ENCODE results near the gene NDUFS2. TPM values are rescaled to one million over a fixed set of nuclear protein-coding genes. Genes with fewer than 3 reads are reported as not detected.

Gene NDUFS2
- 109 and 111 TPM in 2 replicates for total RNA-seq

DNA sequence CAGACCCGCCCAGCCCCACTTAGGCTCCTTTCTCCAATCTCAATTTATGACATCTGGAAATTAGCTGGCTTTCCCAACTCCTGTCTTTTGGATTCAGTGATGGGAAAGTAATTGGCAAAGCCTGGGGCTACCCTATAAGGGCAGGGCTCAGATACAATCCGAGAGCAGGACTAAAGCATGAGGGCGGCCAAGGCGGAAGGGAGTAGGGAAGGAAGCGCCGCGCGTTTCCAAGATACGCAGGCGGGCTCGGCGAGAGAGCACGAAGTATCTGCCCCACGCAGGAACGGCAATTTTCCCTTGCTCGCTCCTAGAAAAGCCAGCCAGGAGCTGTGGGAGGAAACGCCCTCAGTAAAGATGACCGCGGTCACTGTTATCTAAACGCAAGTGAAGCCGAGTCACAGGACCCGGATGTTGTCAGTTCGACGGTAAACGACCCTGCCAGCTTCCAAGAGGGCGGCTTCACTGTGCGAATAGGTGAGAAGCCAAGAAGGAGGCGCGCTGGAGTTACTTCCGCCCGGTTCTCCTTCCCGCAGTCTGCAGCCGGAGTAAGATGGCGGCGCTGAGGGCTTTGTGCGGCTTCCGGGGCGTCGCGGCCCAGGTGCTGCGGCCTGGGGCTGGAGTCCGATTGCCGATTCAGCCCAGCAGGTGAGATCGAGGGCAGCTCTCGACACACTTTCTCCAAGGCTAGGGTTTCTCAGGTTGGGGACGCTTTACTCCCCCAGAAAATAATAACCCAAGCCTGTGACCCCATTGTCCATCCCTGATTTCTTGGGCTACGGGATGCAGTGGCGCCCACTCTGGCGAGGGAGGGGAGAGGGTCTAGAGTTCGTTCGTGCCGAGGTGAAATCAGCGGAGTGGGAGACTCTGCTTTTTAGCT lies at the start of gene NDUFS2:
NDUFS2 (plus strand) TSS at position 532 of the 877 bp plus-strand sequence; CDS start at position 551, 19 bp downstream.

DNA sequence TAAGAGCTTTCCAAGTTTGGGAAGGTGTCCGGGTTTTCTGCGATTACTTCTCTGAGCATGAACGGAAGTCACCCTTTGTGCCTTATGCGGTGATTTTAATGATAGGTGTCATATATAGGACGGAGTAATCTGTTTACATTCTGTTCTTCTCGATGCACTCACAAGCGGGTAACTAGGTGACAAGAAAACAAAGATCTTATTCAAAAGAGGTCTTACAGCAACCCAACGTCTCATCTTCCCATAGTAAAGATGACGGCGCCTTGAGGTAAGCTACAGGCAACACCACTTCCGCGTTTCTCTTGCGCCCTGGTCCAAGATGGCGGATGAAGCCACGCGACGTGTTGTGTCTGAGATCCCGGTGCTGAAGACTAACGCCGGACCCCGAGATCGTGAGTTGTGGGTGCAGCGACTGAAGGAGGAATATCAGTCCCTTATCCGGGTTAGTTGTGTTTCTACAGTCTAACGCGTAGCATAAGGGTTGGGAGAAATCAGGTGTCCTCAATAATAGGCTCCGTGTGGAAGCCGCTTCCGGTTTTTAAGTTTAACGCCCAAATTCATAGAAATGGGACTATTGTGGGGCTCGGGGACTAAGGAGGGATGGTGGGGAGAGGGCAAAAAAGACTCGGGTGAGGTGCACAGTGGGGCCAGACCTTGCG lies 48.4 kb upstream of the NDUFS2 start, which contains the start of gene UFC1:
UFC1 (plus strand) TSS at position 297 of the 656 bp plus-strand sequence; CDS start at position 317, 20 bp downstream.

DNA sequence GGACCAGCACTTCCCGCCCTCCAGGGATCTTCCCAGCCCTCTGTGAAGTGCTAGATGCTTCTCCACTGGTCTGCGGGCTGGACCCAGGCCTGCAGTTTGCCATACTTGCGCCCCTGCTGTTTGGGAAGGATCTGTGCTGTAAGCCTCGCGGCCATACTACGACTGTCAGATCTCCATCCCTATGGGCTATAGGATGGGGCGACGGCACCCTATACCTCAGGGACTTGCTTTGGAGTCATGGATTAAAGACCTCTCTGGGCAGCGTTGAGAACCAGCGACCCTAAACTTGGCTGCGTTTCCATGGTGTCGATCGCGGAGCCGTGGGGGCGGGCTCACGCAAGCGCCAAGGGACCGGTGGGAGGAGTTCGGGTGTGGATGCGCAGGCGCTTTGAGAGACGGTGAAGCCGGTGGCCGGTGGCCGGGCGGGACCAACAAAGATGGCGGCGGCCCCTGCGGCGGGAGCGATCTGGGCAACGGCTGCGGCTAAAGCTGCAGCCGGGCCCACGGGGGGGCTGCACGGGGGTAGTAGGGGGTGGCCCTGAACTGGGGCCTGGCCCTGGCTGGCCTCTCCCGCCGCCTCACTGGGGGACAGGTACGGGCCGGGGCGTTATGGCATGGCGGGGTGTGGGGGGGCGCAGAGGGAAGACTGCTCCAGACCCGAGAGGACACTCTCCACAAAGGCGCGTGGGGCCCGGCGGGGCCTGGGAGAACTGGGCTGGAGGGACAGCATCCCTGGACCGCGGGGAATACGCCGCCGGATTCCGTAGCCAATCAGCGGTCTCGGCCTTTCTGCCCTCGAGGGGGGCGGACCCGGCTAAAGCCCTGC lies 42.9 kb upstream of the NDUFS2 start, which contains the start of gene USP21:
USP21 (plus strand) TSS at position 414 of the 826 bp plus-strand sequence. CDS start 1,141 bp downstream, outside the sequence.

DNA sequence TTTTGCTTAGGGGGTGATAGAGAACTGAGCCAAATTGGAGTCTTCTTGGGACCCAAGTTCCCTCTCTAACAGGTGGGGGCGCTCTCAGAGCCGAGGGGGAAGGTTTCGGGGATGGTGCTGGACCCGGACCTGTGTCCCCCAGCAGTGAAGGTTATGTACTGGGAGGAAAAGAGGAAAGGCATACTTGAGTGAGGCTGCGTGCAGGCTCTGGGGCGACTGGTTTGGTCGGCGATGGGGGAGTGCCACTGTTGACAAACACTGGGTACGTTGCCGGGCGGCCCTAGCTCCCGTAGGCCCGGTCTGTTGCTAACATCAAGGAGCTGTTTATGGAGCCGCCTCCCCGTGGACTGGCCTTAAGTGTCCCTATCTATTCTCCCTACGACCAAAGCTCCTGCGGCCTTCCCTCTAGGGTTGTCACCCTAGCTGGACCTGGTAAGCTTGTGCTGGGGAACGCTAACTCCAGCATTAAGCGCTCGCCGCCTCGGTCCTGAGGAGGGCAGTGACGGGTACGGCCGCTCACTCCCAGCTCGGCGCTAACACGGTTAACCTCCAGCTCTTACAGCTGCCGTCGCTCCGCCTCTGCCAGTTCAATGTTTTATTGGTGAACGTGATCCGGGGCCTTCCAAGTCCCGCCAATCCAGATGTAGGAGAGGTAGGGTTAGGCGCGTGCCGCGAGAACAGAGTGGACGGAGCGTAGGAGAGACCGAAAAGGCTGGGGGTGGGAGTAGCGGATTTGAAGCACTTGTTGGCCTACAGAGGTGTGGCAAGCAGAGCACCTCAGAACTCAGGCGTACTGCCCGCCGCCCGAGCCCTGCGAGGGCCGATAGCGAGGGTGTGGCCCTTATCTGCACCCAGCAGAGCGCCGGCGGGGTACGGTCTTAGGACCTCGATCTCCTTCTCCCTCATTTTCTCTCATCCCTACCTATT lies 36.2 kb upstream of the NDUFS2 start, which contains the start of gene PPOX:
PPOX (plus strand) TSS at position 685 of the 927 bp plus-strand sequence. CDS start 422 bp downstream, outside the sequence.

DNA sequence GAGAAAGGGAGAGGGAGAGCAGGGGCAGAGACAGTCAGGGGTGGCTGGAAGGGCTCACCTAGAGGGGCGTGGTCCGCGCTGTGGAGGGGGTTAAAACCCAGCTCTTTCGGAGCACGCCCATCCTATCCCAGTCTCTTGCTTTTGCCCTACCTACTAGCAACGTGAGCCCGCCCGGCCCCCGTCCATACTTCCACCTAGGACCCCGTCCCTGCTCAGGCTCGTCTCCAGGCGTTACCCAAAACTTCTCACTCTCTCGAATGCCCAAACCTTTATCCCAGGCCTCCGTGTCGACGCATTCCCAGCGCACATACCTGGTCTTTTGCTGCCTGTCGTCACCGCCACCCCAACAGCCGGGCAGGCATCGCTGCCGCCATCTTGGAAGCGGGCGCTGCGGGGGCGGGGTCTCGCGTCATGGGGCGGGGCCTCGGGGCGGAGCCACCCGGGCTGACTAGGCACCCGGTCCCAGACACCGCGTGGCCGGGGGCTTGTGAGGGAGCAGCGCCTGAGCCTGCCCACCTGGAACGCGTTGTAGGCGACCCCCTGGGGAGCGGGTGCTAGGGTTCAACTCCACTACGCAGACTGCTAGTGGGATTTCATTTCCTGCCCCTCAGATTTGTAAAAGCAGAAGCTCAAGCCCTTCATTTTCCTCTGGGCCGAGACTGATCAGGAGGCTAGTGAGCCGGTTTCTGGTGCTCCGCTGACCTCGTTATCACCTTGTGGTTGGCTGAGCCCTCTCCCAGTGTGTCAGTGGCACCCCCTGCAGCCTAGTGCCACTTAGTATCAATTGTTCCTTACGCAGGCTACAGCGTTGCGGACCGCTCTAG lies 24.8 kb upstream of the NDUFS2 start, which contains the start of gene B4GALT3:
B4GALT3 (minus strand) TSS at position 396 of the 824 bp plus-strand sequence. CDS start 1,447 bp downstream, outside the sequence.

DNA sequence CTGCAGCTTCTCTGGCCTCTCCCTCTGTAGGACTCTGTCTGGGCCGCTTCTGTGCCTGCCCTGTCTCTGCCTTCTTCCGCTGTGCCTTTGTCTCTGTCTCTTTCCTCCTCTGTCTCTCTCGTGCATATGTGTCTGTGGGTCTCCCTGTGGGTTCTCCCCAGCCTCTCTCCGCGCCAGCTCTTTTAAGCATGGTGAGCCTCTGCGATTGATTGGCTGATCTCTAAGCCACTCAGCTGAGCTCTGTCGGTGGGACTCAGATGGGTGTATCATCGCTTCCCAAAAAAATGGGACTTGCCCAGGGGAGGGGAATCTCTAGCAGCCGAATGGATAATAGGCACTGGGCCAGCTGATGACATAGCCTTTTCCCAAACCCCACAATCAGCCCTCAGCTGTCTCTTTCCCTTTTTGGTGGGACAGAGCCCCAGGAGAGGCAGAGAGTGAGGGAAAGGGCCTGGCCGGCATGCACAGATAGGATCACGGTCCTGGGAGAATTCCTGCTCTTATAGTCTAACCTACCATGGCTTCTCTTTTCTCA lies 3.2 kb upstream of the NDUFS2 start, which contains the start of gene ADAMTS4:
ADAMTS4 (minus strand) TSS at position 158 of the 535 bp plus-strand sequence. CDS start 427 bp downstream, outside the sequence.

DNA sequence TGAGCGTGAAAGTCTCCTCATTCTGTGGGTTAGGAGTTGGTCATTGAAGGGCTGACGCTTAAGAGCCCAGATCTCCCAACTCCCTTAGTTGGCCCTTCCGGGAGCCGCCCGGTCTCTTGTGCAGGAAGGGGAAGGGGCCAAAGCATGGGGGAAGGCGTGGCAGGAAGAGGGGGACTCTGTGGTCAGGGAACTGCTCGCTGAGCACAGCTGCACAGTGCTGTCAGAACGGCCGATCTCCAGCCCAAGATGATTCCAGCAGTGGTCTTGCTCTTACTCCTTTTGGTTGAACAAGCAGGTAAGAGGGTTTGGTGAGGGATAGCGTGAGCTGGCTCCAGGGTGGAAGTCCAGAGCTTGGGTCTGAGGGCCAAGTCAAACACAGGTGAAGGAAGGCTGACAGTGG lies 12.9 kb downstream of the NDUFS2 start, which contains the start of gene FCER1G:
FCER1G (plus strand) TSS at position 220 of the 400 bp plus-strand sequence; CDS start at position 247, 27 bp downstream.

DNA sequence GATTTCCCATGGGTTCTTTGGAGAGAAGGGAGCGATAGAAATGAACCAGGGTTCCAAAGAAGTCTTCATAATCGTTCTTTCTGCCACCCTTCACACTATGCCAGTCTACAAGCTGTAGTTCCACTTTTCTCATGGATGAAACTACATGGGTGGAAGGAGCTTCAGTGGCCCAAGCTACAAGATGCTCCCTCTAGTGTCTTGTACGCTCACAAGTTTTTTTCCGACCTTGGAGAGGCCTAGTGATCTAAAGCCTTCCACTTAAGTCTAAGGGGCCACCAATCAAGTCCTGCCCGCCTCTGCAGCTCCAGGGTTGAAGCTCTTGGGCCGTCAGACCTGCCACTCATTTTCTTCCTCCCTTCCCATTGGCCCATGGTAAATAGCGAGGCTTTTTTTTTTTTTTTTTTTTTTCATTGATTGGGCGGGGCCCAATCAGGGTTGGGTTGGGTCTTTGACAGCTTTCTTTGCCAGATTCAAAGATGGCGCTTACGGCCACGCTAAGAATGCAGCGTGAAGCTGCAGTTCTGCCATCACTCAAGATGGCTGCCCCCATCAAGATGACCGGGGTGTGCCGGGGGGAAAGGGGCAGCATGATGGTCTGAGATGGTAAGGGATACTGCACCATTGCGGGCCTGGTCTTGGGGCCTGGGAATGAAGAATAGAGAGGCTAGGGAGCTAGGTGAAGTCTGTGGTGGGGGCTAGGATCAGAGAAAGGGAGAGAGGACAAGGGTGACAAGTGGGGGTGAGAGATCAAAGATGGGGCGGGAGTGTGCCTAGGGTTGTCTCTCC lies 23.6 kb downstream of the NDUFS2 start, which contains the start of gene TOMM40L:
TOMM40L (plus strand) TSS at position 527 of the 786 bp plus-strand sequence. CDS start 430 bp downstream, outside the sequence.

DNA sequence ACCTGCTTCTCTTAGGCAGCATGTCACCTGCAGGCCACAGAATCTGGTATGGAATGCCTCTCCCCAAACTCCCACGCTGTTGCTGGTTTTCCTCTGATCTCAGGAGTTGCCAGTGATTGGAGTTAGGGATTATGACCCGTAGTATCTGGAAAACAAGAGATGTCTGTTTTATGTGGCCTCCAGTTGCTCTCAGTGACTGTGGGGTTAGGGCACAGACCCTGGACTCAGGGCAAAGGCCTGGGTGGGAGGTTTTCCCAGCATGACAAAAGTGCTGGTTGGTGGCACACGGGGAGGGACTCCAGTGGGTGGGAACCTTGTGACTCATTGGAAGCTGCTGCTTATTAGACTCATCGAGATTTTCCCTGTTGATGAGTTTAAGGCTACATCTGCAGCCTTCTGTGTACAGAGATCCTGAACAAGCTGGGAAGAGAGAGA lies 35.9 kb downstream of the NDUFS2 start, which contains the start of gene NR1I3:
NR1I3 (minus strand) TSS at position 165 of the 435 bp plus-strand sequence. CDS start 1,638 bp downstream, outside the sequence.

DNA sequence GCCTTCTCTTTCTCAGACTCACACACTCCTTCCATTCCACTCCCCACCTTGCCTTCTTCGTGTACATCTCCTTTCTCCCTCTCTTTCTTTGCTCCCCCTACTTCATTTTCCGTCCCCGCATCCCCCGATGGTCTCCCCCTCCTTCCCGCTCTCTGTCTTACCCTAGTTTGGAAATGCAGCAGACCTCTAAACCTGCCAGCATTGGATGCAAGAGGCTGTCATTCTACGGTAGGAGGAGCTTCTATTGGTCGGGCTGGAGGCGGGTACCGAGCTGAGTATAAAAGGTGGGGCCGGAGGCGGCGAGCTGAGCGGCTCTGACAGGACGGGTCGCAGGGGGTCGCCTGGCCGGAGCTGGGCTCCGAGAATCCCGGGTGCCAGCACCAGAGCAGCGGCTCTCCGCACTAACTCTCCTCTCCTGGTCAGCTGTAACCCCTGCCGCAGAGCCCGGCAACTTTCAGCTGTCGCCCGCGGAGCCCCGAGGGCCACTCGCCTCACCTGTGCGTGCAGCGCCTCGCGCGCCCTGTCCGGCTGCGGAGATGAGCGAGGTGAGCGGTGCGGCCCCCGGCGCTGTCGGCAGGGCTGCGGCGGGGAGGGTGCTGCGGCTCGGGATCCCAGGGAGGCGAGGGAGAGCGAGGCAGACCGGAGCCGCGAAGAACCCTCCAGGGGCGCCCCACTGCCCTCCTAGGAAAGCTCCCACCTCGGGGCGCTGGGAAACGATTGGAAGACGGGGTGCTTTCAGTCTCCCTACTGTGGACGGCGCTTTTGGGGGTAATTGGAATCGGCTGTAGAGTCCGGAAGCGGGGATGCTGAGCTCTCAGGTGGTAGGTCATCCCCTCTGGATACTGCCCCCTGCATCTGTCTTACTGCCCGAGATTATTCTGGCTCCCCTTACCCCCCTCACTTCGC lies 56.5 kb downstream of the NDUFS2 start, which contains the start of gene PCP4L1:
PCP4L1 (plus strand) TSS at position 307 of the 906 bp plus-strand sequence; CDS start at position 537, 230 bp downstream.

Other genes starting within 250 kb of the NDUFS2 start
- 0.27 TPM in 1 of 2 replicates, not detected in the other for gene ITLN2, start 247.6 kb upstream of the NDUFS2 start, total RNA-seq
- 110 and 113 TPM in 2 replicates for gene F11R, start 181.2 kb upstream of the NDUFS2 start, total RNA-seq
- gene TSTD1, start 163.4 kb upstream of the NDUFS2 start, total RNA-seq: 7.4 and 50.5 TPM in 2 replicates
- gene USF1, start 156.4 kb upstream of the NDUFS2 start, total RNA-seq: 53.0 and 54.7 TPM in 2 replicates
- gene ARHGAP30, start 132.5 kb upstream of the NDUFS2 start, total RNA-seq: not detected in 2 replicates
- 0.14 and 0.40 TPM in 2 replicates for gene NECTIN4, start 112.8 kb upstream of the NDUFS2 start, total RNA-seq
- gene KLHDC9, start 104.0 kb upstream of the NDUFS2 start, total RNA-seq: 0.79 and 0.80 TPM in 2 replicates
- gene PFDN2, start 84.3 kb upstream of the NDUFS2 start, total RNA-seq: 54.3 and 55.2 TPM in 2 replicates
- gene NIT1, start 84.3 kb upstream of the NDUFS2 start, total RNA-seq: 17.6 and 18.9 TPM in 2 replicates
- 28.6 and 31.4 TPM in 2 replicates for gene DEDD, start 69.7 kb upstream of the NDUFS2 start, total RNA-seq
- 95.0 and 102 TPM in 2 replicates for gene UFC1, start 48.4 kb upstream of the NDUFS2 start, total RNA-seq
- gene USP21, start 42.9 kb upstream of the NDUFS2 start, total RNA-seq: 8.1 and 9.5 TPM in 2 replicates
- 11.6 and 16.4 TPM in 2 replicates for gene PPOX, start 35.9 kb upstream of the NDUFS2 start, total RNA-seq
- gene B4GALT3, start 24.9 kb upstream of the NDUFS2 start, total RNA-seq: 25.7 and 31.5 TPM in 2 replicates
- 35.9 and 90.2 TPM in 2 replicates for gene ADAMTS4, start 3.3 kb upstream of the NDUFS2 start, total RNA-seq
- not detected in 2 replicates for gene FCER1G, start 12.9 kb downstream of the NDUFS2 start, total RNA-seq
- not detected in 2 replicates for gene APOA2, start 21.3 kb downstream of the NDUFS2 start, total RNA-seq
- gene TOMM40L, start 23.7 kb downstream of the NDUFS2 start, total RNA-seq: 12.6 and 14.9 TPM in 2 replicates
- gene NR1I3, start 35.8 kb downstream of the NDUFS2 start, total RNA-seq: not detected in 2 replicates
- not detected in 2 replicates for gene PCP4L1, start 56.4 kb downstream of the NDUFS2 start, total RNA-seq
- 1.2 and 1.3 TPM in 2 replicates for gene MPZ, start 107.6 kb downstream of the NDUFS2 start, total RNA-seq
- gene SDHC, start 112.0 kb downstream of the NDUFS2 start, total RNA-seq: 33.9 and 45.9 TPM in 2 replicates
- not detected in 2 replicates for gene CFAP126, start 165.5 kb downstream of the NDUFS2 start, total RNA-seq